Effector CD8-positive, alpha-beta T cell (primary cell): ENCODE results near the gene OSBPL10.

Experiments used
- DNase-seq: peaks from one replicate; lab custom pipeline; 2025; lab: John Stamatoyannopoulos, UW

OSBPL10 gene

DNA sequence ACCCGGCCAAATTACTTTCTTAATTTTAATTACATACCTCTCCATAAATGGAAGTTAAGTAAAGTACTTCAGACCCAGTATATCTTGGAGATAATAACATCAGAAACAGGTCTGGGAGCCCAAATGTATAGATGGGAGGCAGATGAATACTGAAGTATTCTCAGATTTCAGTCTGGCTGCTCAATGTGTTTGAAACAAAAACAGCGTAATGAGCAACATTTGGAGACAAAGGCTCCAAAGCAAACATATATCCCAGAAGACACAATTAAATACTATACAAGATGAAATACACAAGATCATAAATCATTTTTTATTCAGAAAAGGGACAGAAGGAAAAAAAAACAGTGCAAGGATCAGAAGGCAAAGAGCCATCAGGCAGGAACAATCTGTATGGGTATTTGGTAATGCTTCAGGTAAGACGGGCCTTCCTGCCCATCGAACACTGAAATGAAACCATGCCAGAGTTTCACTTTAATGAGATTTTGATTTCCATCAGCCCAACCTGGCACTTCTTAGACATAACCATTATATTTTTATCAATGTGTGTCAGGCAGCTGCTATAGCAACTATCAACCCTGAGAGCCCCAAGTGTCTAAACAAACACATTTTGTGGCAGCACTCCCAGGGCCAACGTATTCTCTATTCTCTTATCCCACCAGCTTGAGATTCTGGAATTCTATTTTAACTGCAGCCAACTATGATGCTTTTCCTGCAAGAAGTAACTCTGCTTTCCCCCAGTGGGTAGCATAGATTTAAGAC is 237.6 kb downstream of the OSBPL10 start:
- DNase-seq, result no peak

DNA sequence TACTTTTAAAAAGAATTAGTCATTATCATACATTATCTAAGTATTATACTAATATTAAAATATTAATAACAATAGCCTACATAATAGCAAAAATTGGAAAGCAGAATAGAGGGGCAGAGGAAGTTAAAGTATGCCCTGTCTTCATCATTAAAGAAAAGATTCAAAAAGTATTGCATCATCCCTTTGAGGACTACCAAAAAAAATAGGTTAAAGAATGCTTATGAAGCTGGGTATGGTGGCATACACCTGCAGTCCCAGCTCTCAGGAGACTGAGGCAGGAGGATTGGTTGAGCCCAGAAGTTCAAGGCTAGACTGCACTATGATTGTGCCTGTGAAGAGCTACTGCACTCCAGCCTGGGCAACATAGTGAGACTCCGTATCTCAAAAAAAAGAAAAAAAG is 240.7 kb downstream of the OSBPL10 start:
- DNase-seq, result no peak

DNA sequence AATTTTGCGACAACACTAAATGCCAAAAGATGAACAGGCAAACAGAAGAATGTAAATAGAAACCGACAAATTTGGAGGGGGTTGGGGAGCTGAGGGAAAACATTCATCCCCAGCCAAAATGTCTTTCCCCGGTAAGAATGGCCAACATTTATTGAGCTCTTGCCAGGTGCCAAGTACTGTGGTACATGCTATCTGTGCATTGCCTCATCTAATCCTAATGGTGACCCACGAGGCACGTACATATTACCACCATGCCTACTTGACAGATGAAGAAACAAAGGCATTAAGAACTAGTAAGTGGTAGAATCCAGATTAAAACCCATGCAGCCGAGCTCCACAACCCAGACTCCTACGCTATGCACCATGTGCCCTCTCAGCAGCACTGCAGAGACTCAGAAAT is 242.7 kb downstream of the OSBPL10 start:
- DNase-seq, result no peak

DNA sequence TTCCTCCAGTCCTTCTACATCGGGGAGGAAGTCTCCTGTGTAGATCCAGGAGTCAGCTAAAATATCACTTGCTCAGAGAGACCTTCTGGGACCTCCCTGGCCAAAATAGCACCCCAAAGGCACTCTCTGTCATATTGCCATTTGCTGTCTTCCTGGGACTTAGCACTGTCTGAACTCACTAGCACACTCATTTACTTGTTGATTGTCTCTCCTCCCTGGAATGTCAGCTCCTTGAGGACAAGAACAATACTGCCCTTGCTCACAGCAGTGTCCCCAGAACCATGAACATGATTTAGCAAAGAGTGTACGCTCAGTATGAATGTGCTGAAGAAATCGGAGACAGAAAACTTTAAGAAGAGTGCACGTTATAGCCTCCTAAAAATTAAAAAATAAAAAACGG is 245.4 kb downstream of the OSBPL10 start:
- no peak for DNase-seq

DNA sequence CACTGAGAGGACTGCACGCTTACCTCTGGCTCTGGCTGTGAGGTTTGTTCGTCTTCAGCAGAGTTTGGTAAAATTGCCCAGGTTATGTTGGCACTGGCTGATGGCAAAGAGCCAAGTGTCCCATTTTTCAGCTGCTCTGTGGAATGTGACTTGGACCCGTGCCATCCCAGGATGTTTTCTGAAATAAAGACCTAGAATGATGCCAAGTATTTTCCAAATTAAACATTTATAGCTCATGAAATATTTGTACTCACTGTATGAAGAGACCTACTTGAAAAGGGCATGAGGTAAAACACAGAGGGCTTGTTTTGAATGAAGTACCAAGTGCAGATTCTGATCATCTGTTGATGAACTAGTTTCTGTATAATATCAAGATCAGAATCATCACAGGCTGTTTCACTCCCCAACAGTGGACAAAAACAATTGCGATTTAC is 247.8 kb downstream of the OSBPL10 start:
- DNase-seq, result no peak

DNA sequence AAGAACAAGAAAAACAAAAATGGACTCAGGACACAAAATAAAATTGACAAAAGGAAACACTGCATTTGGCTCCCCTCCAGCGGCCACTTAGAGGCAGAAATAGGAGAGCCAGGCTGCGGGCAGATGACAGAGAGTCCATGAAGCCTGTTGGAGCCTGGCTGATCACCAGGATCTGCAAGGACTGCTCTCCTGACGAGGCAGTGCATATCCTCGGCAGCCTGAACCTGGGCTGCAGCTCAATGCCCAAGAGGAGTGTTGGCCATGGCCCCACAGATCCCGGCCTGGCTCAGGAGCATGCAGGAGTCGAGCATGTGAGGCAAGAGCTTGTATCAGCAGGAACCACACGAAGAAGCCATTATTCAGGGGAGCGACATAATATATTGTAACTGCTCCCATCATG is 248.5 kb downstream of the OSBPL10 start:
- no peak for DNase-seq

DNA sequence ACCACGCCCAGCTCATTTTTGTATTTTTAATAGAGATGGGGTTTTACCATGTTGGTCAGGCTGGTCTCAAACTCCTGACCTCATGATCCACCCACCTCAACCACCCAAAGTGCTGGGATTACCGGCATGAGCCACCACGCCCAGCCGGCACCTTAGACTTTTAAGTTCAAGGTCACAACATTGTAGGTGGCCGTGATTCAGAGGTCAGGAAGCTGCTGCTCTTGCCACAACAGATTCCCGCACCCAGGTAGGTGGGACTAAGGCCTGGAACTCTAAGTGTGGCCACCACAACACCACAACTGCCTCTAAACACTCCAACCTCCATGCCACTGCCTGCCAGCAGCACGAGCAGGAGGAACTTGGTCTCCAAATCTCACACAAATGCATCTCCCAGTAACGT is 251.5 kb downstream of the OSBPL10 start:
- DNase-seq, result no peak

DNA sequence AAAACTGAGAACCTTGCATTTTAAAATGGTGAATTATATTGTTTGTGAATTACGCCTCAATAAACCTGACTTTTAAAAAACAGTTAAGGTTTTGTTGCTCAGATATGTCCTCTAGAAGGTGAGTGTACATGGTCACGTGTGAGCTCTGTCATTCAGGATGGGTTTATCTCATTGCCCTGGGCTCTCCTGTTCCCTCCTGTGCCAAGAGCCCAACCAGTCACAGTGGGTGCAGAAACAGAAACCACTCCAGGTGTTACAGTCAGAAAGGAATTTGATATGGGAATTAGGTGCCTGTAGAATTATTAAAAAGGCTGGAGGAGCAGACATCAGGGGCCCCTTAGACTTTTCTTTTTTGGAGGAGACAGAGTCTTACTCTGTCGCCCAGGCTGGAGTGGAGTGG is 252.0 kb downstream of the OSBPL10 start:
- no peak for DNase-seq

DNA sequence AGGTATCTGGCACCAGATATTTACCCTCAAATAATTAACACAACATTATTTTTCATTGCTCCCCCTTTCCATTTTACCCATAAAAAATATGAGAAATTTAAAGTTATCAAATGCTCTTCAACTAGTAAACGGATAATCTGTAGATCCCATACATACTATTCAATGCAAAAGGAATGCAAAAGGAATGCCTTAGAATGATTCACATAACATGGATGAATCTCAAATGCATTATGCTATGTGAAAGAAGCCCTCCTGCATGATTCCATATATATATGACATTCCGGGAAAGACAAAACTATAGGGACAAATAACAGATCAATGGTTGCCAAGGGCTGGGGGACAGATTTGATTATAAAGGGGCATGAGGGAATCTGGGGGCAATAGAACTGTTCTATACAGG is 252.7 kb downstream of the OSBPL10 start:
- no peak for DNase-seq

DNA sequence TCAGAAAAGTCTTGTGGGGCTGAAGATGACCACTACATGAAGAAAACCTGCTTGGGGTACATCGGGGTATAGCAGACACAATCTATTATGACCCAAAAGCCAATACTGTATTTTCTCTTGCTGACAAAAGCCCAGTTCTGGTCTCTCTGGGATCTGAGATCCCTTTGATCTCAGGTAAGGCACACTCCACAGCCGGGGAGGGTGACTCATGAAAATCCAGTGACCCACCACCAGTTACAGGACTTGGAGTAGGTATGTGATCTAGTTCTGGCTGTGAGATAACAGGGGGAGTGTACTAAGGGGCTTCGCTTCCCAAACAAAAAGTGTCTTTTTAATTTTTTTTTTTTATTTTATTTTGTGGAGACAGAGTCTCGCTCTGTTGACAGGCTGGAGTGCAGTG is 255.1 kb downstream of the OSBPL10 start:
- no peak for DNase-seq

DNA sequence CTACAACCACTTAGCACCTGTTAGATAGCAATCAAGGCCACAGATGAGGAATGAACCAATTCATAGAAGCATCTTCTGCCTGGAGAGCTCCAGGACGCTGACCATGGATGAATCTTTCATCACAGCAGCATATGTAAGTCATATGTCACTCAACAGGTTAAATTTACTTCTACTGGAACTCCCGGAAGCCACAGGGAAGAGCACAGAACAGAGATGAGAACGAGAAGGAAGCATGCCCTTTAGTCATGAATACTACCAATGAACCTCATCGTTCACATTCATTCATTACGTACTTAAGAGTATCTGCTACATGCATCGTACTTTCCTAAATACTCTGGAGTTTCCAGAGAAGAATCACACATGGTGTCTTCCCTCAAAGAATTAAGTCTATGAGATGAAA is 255.5 kb downstream of the OSBPL10 start:
- DNase-seq, result no peak

DNA sequence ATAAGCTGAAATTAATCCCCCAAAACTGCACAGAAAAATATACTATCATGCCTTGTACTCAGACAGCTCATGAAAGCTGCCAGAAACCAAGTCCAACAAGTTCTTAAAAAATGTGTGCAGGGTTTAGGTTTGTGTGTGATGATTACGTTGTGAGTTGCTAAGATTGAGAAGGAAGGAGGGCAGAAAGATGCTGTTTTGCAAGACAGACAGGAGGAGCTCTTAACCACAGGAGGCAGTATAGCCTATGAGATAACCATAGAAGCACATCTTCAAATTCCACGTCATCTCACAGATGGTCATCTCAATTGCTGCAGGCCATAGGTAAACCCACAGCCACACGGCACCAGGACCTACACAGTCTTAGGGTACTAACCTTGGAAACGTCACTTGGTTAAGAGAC is 256.4 kb downstream of the OSBPL10 start:
- no peak for DNase-seq

DNA sequence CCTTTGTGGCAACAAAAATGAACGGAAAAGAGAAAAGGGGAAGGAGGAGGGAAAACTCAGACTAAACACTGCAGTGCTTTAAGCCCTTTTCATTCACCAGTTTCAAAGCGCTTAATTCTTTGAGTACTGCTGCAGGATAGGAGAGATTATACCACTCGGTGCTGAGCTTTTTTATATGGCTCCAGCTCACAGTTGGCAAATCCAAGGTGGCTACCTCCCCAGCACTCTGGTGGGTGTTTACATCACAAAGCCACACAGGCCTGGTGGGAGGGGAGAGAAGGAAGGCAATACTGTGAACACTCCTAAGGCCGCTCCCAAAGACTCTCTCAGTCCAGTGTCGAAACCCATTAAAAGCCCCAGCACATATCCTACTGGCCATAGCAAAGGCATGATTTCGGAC is 256.9 kb downstream of the OSBPL10 start:
- DNase-seq, result no peak

DNA sequence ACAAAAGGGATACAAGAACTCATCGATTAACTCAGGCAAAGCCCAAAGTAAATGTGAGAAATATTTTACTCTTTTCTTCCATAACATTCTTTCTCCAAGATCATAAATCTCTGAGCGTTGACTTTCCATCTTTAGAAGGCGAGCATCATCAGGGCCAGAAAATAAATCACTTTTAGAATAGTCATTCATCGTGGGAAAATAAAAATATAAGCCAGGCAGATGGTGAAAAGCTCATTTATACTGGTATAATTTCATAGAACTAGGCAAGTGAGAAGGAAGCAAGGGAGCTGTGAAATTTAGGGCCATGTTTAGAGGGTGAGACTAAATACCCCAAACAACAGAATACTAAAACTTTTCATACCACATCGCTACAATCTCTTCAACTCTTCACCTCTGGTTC is 257.4 kb downstream of the OSBPL10 start:
- DNase-seq, result no peak

DNA sequence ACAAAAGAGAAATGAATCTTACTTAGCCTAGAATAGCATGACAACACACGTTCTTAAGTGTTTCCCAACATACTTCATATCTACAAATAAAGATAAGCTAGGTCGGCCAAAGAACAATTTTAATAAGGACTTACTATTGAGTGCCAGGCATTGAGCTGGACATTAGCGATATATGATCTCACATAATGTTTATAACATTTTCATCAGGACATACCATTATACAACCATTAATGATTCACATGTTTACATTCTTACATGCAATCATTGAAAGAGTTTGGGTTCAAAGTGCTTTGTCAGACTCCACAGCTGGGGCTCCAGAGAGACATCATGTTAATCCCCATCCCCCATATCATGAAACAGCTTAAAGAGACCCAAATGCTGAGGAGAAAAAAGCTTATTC is 259.4 kb downstream of the OSBPL10 start:
- DNase-seq, result no peak

DNA sequence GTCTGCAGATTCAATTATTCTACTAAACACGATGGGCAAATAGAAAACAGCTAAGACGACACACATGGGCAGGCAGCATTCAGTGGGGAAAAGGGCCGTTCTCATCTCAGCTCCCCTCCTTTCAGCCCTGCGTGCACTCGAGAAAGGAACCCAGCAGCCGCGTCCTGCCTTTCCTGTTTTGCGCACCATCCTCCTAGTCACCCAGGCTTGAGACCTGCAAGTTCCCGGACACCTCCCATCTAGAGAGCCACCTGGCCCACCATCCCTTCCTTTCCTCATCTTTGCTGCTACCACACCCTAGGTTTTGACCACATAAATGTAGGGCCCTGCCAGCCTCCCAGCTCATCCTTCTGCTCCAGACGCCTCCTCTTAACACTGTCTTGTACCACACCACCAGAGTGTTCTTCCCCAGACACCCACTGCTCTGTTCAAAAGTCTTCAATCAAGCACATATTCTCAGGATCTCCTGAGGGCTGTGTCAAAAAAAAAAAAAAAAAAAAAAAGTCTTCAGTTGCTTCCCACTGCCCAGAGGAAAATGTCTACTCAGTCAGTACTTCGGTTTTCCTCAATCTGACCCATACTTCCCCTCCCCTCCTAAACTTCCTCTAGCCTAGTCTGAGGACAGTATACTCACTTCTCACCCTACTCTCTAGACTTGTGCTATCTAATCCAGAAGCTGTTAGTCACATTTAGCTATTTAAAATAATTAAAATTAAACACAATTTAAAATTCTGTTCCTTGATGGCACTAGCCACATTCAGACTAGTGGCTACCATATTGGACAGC is 266.4 kb downstream of the OSBPL10 start:
- DNase-seq, result no peak

DNA sequence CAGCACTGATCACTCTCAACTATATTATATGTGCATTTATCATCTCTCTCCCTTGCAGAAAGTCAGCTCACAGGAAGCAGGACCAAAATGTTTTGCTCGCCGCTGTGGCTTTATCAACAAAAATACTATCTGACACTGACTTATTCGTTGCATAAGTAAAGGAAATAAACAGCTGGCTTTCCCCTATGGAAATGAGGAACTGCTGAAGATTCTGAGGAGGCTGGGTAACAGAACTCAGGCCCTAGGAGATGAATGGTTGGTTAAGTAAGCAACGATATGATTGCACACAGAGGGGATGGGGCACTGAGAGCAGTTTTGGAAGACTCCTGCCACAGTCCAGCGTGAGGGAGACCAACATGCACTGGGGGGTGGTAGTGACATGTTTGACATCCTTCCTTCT is 267.2 kb downstream of the OSBPL10 start:
- DNase-seq, result no peak

DNA sequence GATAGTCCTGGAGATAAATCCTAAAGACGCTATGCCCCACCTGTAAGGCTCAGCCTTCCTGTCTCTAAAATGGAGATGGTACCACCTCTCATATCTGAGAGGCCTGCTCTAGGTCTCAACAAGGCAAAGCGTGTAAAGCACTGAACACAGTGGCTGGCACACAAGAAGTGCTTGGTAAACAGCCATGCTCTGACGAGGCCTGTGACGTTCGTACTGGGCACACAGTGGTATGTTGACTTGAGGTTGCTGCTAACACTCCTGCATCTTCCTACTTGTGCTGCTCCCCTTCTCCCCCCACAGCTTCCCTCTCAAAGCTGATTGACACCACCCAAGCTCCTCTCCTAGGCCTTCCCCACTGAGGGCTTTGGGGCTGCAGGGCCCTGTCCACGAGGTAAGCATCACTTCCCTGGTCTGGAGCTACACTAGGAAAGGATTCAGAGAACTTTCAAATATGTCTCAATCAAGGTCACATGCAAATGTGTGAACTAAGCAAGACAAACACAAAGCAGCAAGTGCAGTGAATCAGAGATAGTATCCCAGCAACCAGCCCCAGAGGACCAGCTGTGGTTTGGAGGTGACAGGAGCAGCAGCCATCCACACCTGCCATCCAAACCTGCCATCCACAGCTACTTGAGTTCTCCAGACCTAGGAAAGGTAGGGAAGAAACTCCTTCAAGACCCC is 270.8 kb downstream of the OSBPL10 start:
- no peak for DNase-seq

DNA sequence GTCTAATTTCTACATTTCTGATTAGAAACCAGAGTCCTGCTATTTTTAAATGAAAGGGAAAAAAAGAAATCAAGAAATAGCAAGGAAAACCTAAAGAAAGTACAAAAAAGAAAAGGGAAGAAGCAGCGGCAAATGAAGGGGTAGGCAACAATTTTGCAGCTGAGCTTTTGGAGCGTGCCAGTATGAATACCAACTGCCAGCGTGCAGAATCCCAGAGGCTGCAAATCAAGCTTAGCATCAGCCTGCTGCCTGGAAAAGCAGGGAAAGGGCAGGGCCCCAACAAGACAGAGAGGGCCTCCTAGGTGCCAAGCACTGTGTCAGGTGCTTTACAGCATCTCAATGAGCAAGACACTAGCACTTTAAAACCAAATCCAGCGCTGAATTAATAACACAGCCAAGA is 271.5 kb downstream of the OSBPL10 start:
- DNase-seq, result no peak

DNA sequence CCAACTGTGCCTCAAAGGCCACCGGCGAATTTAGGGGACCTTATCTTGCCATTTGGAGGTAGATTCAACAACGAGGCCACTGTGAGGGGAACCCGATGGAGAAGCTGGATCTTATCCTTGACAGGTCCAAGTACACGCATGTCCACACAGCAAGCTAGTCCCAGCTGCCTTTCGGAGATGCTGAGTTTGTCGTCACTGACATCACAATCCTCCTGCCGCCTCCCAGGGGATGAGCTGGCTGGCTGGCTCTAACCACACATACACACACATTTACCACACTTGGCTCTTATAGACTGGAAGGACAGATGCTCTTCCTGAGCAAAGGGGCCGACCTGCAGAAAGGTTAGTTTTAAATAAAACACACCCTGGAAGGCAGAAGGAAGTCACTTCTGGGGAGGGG is 272.1 kb downstream of the OSBPL10 start:
- no peak for DNase-seq

DNA sequence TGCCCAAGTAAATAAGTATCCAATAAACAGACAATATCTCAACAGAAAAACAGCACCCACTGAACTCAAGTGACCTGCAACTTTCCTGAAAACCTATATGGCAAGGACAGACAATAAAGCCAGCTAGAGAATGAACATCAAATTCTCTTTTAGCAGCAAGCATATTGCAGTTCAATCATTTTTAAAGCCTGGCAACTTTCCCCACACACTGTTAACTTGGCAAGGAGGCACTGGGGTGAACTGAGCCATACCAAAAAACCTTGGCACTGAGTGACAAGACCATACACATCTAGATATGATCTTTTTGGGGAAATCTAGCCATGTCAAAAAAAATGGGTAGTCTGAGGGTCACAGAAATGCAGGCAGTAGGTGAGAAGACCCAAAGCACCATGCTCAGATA is 273.8 kb downstream of the OSBPL10 start:
- no peak for DNase-seq

DNA sequence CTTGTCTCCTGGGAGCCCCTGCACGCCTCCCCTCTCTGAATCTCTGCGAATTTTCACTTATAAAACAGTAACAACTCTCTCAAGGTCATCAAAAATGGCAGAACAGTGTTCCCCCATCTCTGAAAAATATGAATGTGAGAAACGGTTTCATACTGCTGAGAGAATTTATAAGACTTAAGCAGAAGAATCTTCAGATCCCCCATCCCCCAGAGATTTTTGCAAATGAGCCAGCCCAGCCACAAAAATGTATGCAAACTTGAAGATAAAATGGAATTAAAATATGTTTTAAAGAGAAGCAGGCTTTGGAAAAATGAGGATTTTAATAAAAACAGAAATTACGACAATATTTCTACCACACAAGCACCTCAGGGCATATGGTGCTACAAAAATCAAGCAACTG is 275.3 kb downstream of the OSBPL10 start:
- no peak for DNase-seq

DNA sequence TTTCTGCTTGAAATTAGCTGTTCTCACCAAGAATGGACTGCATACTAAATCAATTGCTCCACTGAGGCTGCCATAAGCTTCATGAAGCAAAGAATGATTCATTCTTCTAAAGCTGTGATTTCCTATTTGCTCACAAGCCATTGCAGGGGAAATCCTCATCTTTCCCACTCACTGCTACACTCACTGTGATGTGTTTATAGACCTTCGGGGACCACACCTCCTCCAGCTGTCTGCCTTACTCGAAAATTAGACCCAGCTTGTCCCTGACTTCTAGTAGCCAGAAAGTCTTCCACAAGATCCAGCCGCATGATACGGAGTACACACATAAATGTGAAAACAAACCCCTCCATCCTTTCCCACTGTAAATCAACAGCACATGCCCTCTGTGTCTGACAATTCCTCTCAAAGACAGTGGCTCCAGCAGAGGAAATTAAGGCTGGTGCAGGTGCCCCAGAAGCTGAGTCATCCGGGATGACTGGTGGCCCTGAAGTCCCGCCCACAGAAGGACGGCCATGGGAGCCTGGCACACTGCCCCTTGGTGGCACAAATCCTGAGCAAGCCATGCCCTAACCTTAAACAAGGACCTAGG is 276.4 kb downstream of the OSBPL10 start:
- DNase-seq, result no peak
